GM12878 (cell line): ENCODE measurements around the gene CASTOR1. TPM values are rescaled to one million over a fixed set of nuclear protein-coding genes. Genes with fewer than 3 reads are reported as not detected.

Source experiments
- ATF7 ChIP-seq: fragments of 450-650 bp; IDR thresholded peaks from 2 replicates; pipeline ENCODE4 v1.6.1; 2016; ENCODE audit warnings: low read depth, mild to moderate bottlenecking
- BACH1 ChIP-seq: fragments of 450-650 bp; IDR thresholded peaks from 2 replicates; pipeline ENCODE4 v1.6.1; 2017; ENCODE audit warnings: mild to moderate bottlenecking, borderline replicate concordance
- CBFB ChIP-seq: IDR thresholded peaks from 2 replicates; pipeline ENCODE4 v1.6.1; 2016; ENCODE audit warnings: antibody characterized with exemption, low read depth
- CBX3 ChIP-seq: fragments of 200-600 bp; sonication (generic); IDR thresholded peaks from 2 replicates; pipeline ENCODE4 v1.6.1; 2016; ENCODE audit warnings: low read depth, borderline replicate concordance
- CEBPZ ChIP-seq: fragments of 150-350 bp; IDR thresholded peaks from 2 replicates; pipeline ENCODE4 v1.6.1; 2016; ENCODE audit warnings: low read depth, low read length
- GATAD2B ChIP-seq: fragments of 450-650 bp; conservative IDR thresholded peaks from 2 replicates; pipeline ENCODE4 v1.6.1; 2017; ENCODE audit warnings: low read depth, mild to moderate bottlenecking, moderate library complexity
- MTA3 ChIP-seq: IDR thresholded peaks from 2 replicates; pipeline ENCODE4 v1.6.1; 2012; ENCODE audit warnings: low read length, inconsistent platforms, borderline replicate concordance
- NFYA ChIP-seq: IDR thresholded peaks from 2 replicates; pipeline ENCODE4 v1.6.1; 2011; ENCODE audit warnings: low read depth, mild to moderate bottlenecking, low read length, improper control_type of control experiment, borderline replicate concordance
- RELB ChIP-seq: fragments of 450-650 bp; IDR thresholded peaks from 2 replicates; pipeline ENCODE4 v1.6.1; 2017; ENCODE audit warnings: low read depth, mild to moderate bottlenecking, moderate library complexity
- RFX5 ChIP-seq: IDR thresholded peaks from 2 replicates; pipeline ENCODE4 v1.6.1; 2011; ENCODE audit warnings: low read depth, low read length, improper control_type of control experiment
- ZBTB33 ChIP-seq: fragments of 450-650 bp; IDR thresholded peaks from 2 replicates; pipeline ENCODE4 v1.6.1; 2017; ENCODE audit warnings: mild to moderate bottlenecking
- ZNF384 ChIP-seq: IDR thresholded peaks from 2 replicates; pipeline ENCODE4 v1.6.1; 2012; ENCODE audit warnings: low read depth, mild to moderate bottlenecking, low read length, improper control_type of control experiment, borderline replicate concordance
- polyA plus RNA-seq, 11 experiments: library from polyadenylated mRNA; depleted of rRNA in 4 of 11; unstranded in 6 of 11; stranded (reverse) in 5 of 11; fragments of >200 nt; fragmentation: Nextera tagmentation in 4 of 11; fragmentation: Illumina TruSeq in 1 of 11; extraction: Ambion mirVana in 4 of 11; extraction: Trizol in 1 of 11; gene quantifications; 1 replicate in 1 of 11; 2 replicates in 10 of 11; pipeline versions ENCODE4 v1.2.1 to v1.2.3, GENCODE V29; 2011 to 2016; ENCODE audit warnings: inconsistent platforms in 2 of 11, missing spikeins in 2 of 11, low read depth in 1 of 11
- total RNA-seq, 4 experiments: library from RNA; depleted of rRNA in 3 of 4; stranded (reverse); fragments of >200 nt in 3 of 4; fragmentation: Illumina TruSeq in 1 of 4; extraction: Trizol in 1 of 4; gene quantifications; 2 replicates each; pipeline versions ENCODE4 v1.2.1 to v1.2.3, GENCODE V29; 2013 to 2021
- TF ChIP-seq, protein P1 (sequence below): fragments of 450-650 bp; IDR thresholded peaks from 2 replicates; pipeline ENCODE4 v1.6.1; 2017; ENCODE audit warnings: mild to moderate bottlenecking, low read depth, inconsistent platforms; ENCODE audit not compliant: poor library complexity, severe bottlenecking
- TF ChIP-seq, protein P2 (sequence below): IDR thresholded peaks from 2 replicates; pipeline ENCODE4 v1.6.1; 2012; ENCODE audit warnings: mild to moderate bottlenecking, low read depth, low read length
- TF ChIP-seq, protein P3 (sequence below): IDR thresholded peaks from 2 replicates; pipeline ENCODE4 v1.6.1; 2012; ENCODE audit warnings: low read depth, low read length, improper control_type of control experiment

The CASTOR1 gene
- total and polyA plus RNA-seq, 10 of the 15 experiments (the other 5 are each of a cell fraction or from before 2014, with no cell fraction given) = 0.31 to 9.1 (median 3.3) TPM

DNA sequence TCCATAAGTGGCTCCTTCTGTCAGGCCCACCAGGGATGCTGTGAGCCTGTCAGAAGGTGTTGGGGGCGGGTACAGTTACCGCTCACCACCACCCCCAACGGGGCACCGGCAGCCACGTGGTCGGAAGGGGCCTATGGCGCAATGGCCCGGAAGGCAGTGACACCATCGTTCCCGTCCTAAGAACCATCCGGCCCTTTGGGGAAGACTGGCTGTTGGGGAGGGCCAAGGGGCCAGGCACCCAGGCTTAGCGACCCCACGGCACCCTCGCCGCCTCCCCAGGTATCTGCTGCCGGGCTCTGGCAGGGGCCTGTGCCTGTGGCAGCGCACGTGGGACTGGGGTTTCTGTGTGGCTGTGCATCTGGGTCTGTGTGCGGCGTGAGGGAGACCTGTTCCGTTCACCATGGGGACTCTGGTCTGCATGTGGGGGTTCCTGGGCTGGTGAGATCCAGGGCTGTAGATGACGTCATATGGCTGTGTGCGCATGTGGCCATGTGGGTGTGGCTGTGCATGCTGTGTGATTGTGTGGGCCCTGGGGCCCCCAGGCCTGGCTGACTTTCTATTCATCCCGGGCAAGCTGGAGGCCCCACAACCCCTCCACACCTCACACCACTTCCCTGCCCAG is 23.4 kb downstream of the CASTOR1 start (continued):
- TF ChIP-seq, protein P1, sequence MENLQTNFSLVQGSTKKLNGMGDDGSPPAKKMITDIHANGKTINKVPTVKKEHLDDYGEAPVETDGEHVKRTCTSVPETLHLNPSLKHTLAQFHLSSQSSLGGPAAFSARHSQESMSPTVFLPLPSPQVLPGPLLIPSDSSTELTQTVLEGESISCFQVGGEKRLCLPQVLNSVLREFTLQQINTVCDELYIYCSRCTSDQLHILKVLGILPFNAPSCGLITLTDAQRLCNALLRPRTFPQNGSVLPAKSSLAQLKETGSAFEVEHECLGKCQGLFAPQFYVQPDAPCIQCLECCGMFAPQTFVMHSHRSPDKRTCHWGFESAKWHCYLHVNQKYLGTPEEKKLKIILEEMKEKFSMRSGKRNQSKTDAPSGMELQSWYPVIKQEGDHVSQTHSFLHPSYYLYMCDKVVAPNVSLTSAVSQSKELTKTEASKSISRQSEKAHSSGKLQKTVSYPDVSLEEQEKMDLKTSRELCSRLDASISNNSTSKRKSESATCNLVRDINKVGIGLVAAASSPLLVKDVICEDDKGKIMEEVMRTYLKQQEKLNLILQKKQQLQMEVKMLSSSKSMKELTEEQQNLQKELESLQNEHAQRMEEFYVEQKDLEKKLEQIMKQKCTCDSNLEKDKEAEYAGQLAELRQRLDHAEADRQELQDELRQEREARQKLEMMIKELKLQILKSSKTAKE = no peak
- TF ChIP-seq RFX5 = no peak
- no peak for TF ChIP-seq MTA3
- no peak for TF ChIP-seq CBX3
- no peak for TF ChIP-seq ZNF384
- TF ChIP-seq, protein P2, sequence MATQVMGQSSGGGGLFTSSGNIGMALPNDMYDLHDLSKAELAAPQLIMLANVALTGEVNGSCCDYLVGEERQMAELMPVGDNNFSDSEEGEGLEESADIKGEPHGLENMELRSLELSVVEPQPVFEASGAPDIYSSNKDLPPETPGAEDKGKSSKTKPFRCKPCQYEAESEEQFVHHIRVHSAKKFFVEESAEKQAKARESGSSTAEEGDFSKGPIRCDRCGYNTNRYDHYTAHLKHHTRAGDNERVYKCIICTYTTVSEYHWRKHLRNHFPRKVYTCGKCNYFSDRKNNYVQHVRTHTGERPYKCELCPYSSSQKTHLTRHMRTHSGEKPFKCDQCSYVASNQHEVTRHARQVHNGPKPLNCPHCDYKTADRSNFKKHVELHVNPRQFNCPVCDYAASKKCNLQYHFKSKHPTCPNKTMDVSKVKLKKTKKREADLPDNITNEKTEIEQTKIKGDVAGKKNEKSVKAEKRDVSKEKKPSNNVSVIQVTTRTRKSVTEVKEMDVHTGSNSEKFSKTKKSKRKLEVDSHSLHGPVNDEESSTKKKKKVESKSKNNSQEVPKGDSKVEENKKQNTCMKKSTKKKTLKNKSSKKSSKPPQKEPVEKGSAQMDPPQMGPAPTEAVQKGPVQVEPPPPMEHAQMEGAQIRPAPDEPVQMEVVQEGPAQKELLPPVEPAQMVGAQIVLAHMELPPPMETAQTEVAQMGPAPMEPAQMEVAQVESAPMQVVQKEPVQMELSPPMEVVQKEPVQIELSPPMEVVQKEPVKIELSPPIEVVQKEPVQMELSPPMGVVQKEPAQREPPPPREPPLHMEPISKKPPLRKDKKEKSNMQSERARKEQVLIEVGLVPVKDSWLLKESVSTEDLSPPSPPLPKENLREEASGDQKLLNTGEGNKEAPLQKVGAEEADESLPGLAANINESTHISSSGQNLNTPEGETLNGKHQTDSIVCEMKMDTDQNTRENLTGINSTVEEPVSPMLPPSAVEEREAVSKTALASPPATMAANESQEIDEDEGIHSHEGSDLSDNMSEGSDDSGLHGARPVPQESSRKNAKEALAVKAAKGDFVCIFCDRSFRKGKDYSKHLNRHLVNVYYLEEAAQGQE = no peak
- TF ChIP-seq NFYA = no peak
- TF ChIP-seq CEBPZ = no peak
- TF ChIP-seq ATF7 = peak; percentile 98
- no peak for TF ChIP-seq RELB
- no peak for TF ChIP-seq CBFB
- no peak for TF ChIP-seq GATAD2B
- TF ChIP-seq ZBTB33 = no peak
- no peak for TF ChIP-seq BACH1
- TF ChIP-seq, protein P3, sequence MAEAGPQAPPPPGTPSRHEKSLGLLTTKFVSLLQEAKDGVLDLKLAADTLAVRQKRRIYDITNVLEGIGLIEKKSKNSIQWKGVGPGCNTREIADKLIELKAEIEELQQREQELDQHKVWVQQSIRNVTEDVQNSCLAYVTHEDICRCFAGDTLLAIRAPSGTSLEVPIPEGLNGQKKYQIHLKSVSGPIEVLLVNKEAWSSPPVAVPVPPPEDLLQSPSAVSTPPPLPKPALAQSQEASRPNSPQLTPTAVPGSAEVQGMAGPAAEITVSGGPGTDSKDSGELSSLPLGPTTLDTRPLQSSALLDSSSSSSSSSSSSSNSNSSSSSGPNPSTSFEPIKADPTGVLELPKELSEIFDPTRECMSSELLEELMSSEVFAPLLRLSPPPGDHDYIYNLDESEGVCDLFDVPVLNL = no peak
